WTC11 (cell line): Measurements from ENCODE around the gene UGT1A9.

Experiments
- NR2C2 ChIP-seq: sonication (generic); formaldehyde crosslinking; IDR thresholded peaks from 2 replicates; pipeline ENCODE4 v1.8.0; 2022; ENCODE audit warnings: mild to moderate bottlenecking, missing genetic modification reagents
- ZNF232 ChIP-seq: sonication (generic); formaldehyde crosslinking; IDR thresholded peaks from 2 replicates; pipeline ENCODE4 v1.8.0; 2022; ENCODE audit warnings: mild to moderate bottlenecking, missing genetic modification reagents
- TF ChIP-seq, protein P1 (sequence below): fragments of 200-600 bp; IDR thresholded peaks from 2 replicates; pipeline ENCODE4 v1.8.0; 2022; ENCODE audit warnings: antibody characterized with exemption
- TF ChIP-seq, protein P2 (sequence below): sonication (generic); formaldehyde crosslinking; IDR thresholded peaks from 2 replicates; pipeline ENCODE4 v1.8.0; 2022; ENCODE audit warnings: mild to moderate bottlenecking, missing genetic modification reagents

DNA sequence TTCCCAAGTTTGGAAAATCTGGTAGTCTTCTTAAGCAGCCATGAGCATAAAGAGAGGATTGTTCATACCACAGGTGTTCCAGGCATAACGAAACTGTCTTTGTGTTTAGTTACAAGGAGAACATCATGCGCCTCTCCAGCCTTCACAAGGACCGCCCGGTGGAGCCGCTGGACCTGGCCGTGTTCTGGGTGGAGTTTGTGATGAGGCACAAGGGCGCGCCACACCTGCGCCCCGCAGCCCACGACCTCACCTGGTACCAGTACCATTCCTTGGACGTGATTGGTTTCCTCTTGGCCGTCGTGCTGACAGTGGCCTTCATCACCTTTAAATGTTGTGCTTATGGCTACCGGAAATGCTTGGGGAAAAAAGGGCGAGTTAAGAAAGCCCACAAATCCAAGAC is 100.5 kb downstream of the UGT1A9 start:
- TF ChIP-seq, protein P1, sequence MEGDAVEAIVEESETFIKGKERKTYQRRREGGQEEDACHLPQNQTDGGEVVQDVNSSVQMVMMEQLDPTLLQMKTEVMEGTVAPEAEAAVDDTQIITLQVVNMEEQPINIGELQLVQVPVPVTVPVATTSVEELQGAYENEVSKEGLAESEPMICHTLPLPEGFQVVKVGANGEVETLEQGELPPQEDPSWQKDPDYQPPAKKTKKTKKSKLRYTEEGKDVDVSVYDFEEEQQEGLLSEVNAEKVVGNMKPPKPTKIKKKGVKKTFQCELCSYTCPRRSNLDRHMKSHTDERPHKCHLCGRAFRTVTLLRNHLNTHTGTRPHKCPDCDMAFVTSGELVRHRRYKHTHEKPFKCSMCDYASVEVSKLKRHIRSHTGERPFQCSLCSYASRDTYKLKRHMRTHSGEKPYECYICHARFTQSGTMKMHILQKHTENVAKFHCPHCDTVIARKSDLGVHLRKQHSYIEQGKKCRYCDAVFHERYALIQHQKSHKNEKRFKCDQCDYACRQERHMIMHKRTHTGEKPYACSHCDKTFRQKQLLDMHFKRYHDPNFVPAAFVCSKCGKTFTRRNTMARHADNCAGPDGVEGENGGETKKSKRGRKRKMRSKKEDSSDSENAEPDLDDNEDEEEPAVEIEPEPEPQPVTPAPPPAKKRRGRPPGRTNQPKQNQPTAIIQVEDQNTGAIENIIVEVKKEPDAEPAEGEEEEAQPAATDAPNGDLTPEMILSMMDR = no peak
- no peak for TF ChIP-seq NR2C2 (CRISPR knock-in tag)
- no peak for TF ChIP-seq ZNF232 (CRISPR knock-in tag)
- TF ChIP-seq, protein P2, sequence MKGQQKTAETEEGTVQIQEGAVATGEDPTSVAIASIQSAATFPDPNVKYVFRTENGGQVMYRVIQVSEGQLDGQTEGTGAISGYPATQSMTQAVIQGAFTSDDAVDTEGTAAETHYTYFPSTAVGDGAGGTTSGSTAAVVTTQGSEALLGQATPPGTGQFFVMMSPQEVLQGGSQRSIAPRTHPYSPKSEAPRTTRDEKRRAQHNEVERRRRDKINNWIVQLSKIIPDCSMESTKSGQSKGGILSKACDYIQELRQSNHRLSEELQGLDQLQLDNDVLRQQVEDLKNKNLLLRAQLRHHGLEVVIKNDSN (CRISPR knock-in tag) = no peak
